HG03045 (cell line): Measurements from ENCODE around the gene CACNA1D.

Experiments
- ATAC-seq: cut with Tn5 transposase; IDR thresholded peaks from one replicate; pipeline ENCODE4 v1.9.1; 2021; ENCODE audit warnings: mild to moderate bottlenecking, moderate library complexity; ENCODE audit not compliant: unreplicated experiment

CACNA1D gene

GRCh38 chr3:53803124-53803815, 308.9 kb downstream of the CACNA1D start:
- ATAC-seq, result no peak

GRCh38 chr3:53803816-53804695, 309.6 kb downstream of the CACNA1D start:
- no peak for ATAC-seq

- peak; percentile 61 for ATAC-seq
Measured at GRCh38 chr3:53804697-53805462, 310.5 kb downstream of the CACNA1D start.

GRCh38 chr3:53805463-53806159, 311.2 kb downstream of the CACNA1D start:
- no peak for ATAC-seq

GRCh38 chr3:53806182-53807116, 312.0 kb downstream of the CACNA1D start:
- ATAC-seq, result no peak

GRCh38 chr3:53807117-53807810, 312.9 kb downstream of the CACNA1D start:
- no peak for ATAC-seq

GRCh38 chr3:53808496-53808895, 314.1 kb downstream of the CACNA1D start:
- no peak for ATAC-seq

- ATAC-seq, result no peak
Measured at GRCh38 chr3:53809267-53809666, 314.9 kb downstream of the CACNA1D start.

- ATAC-seq, result no peak
Measured at GRCh38 chr3:53809764-53810400, 315.5 kb downstream of the CACNA1D start.

- ATAC-seq, result no peak
Measured at GRCh38 chr3:53811143-53811927, 316.9 kb downstream of the CACNA1D start.

- no peak for ATAC-seq
Measured at GRCh38 chr3:53812434-53812833, 318.0 kb downstream of the CACNA1D start.

- no peak for ATAC-seq
Measured at GRCh38 chr3:53813229-53813628, 318.8 kb downstream of the CACNA1D start.

GRCh38 chr3:53813876-53814275, 319.5 kb downstream of the CACNA1D start:
- ATAC-seq, result no peak

- ATAC-seq, result no peak
Measured at GRCh38 chr3:53815067-53815466, 320.7 kb downstream of the CACNA1D start.

- no peak for ATAC-seq
Measured at GRCh38 chr3:53815651-53816050, 321.2 kb downstream of the CACNA1D start.

GRCh38 chr3:53816425-53816824, 322.0 kb downstream of the CACNA1D start:
- no peak for ATAC-seq

- ATAC-seq, result no peak
Measured at GRCh38 chr3:53817211-53817610, 322.8 kb downstream of the CACNA1D start.

- ATAC-seq, result no peak
Measured at GRCh38 chr3:53817809-53818208, 323.4 kb downstream of the CACNA1D start.
